Keratinocyte (primary cell): Measurements from ENCODE around the gene PANX2.

ENCODE experiments used
- CTCF ChIP-seq, 3 experiments: IDR thresholded peaks in 1 of 3; conservative IDR thresholded peaks in 1 of 3; optimal IDR thresholded peaks in 1 of 3; 2 replicates in 2 of 3; 3 replicates in 1 of 3; pipeline versions ENCODE3 to v1.5.1; 2011; ENCODE audit warnings: low read length in 3 of 3, mild to moderate bottlenecking in 3 of 3, moderate library complexity in 2 of 3, control low read depth in 1 of 3, inconsistent platforms in 1 of 3; ENCODE audit not compliant: insufficient read depth in 2 of 3; ENCODE audit errors: extremely low read depth in 1 of 3
- EZH2 ChIP-seq: IDR thresholded peaks from one replicate; pipeline ENCODE4 v1.6.1; 2012; ENCODE audit warnings: inconsistent platforms, mild to moderate bottlenecking, low read length, moderate library complexity

- TF ChIP-seq CTCF (optimal IDR thresholded peaks at IDR 0.05 in 1 of 3, IDR thresholded peaks at IDR 0.05 in 1 of 3, conservative IDR thresholded peaks at IDR 0.05 in 1 of 3; ENCODE audit: extremely low read depth in 1 of 3, insufficient read depth in 2 of 3, low read length in 3 of 3) (no peak), EZH2 (no peak)
Measured at GRCh38 chr22:50199251-50199721, 28.8 kb downstream of the PANX2 start.
